Stimulated activated CD8-positive, alpha-beta memory T cell treated with anti-CD3 and anti-CD28 coated beads, Interleukin-15, amount 100 ng/mL, for 4 hours (primary cell): ENCODE measurements around the gene CELF2.
"Not testable (repeated sequence)": the region's sequence is repeated elsewhere in the genome, so short reads cannot be mapped to it uniquely, and the experiment has no call there.

Experiments
- DNase-seq, 2 donors: peaks; one replicate each; pipeline ENCODE4 v3.0.0-alpha.2; 2020; ENCODE audit warnings: low read depth in 2 of 2

CELF2 gene

GRCh38 chr10:11096422-11096821 lies 78.8 kb downstream of the CELF2 start:
- DNase-seq: no peak

GRCh38 chr10:11097686-11098085 lies 80.0 kb downstream of the CELF2 start:
- no peak for DNase-seq

- DNase-seq: no peak
Observed at GRCh38 chr10:11098666-11099065, 81.0 kb downstream of the CELF2 start.

- no peak for DNase-seq
Observed at GRCh38 chr10:11104772-11105675, 87.4 kb downstream of the CELF2 start.

- DNase-seq: no peak
Observed at GRCh38 chr10:11105676-11106004, 88.0 kb downstream of the CELF2 start.

GRCh38 chr10:11106621-11107374 lies 89.1 kb downstream of the CELF2 start:
- DNase-seq: no peak

- DNase-seq: no peak
Observed at GRCh38 chr10:11107948-11108347, 90.3 kb downstream of the CELF2 start.

- no peak for DNase-seq
Observed at GRCh38 chr10:11108356-11108755, 90.7 kb downstream of the CELF2 start.

GRCh38 chr10:11109590-11109989 lies 91.9 kb downstream of the CELF2 start:
- DNase-seq: no peak

- DNase-seq: no peak
Observed at GRCh38 chr10:11110539-11110938, 92.9 kb downstream of the CELF2 start.

- DNase-seq: no peak
Observed at GRCh38 chr10:11111490-11111889, 93.8 kb downstream of the CELF2 start.

- DNase-seq: no peak
Observed at GRCh38 chr10:11112718-11113117, 95.0 kb downstream of the CELF2 start.

- DNase-seq: no peak
Observed at GRCh38 chr10:11113156-11113555, 95.5 kb downstream of the CELF2 start.

- DNase-seq: no peak
Observed at GRCh38 chr10:11114269-11114668, 96.6 kb downstream of the CELF2 start.

GRCh38 chr10:11115337-11115736 lies 97.7 kb downstream of the CELF2 start:
- no peak for DNase-seq

- DNase-seq: no peak
Observed at GRCh38 chr10:11116361-11116760, 98.7 kb downstream of the CELF2 start.

GRCh38 chr10:11116817-11117216 lies 99.1 kb downstream of the CELF2 start:
- no peak for DNase-seq

GRCh38 chr10:11118686-11119085 lies 101.0 kb downstream of the CELF2 start:
- no peak for DNase-seq

- no peak for DNase-seq
Observed at GRCh38 chr10:11119843-11120242, 102.2 kb downstream of the CELF2 start.

GRCh38 chr10:11120711-11121110 lies 103.0 kb downstream of the CELF2 start:
- DNase-seq: no peak

GRCh38 chr10:11123892-11124291 lies 106.2 kb downstream of the CELF2 start:
- DNase-seq: not testable (repeated sequence)

- no peak for DNase-seq
Observed at GRCh38 chr10:11125004-11125403, 107.3 kb downstream of the CELF2 start.

GRCh38 chr10:11127017-11127416 lies 109.3 kb downstream of the CELF2 start:
- DNase-seq: not testable (repeated sequence)
